Thyroid gland (tissue), 4 donors: Measurements from ENCODE around the gene GAK.

Experiments used
- CTCF ChIP-seq, 6 experiments: fragments of 200-600 bp in 3 of 6; fragments of 450-650 bp in 3 of 6; sonication (generic) in 3 of 6; IDR thresholded peaks; one replicate each; pipeline ENCODE4 v1.5.1; 2016 to 2019; ENCODE audit warnings: antibody characterized with exemption in 6 of 6, mild to moderate bottlenecking in 2 of 6, inconsistent platforms in 1 of 6, moderate library complexity in 1 of 6
- POLR2A ChIP-seq, 2 donors: fragments of 450-650 bp; IDR thresholded peaks; one replicate each; pipeline ENCODE4 v1.6.1; 2017; ENCODE audit warnings: antibody characterized with exemption in 2 of 2, mild to moderate bottlenecking in 2 of 2, moderate library complexity in 1 of 2

- TF ChIP-seq CTCF (IDR thresholded peaks at IDR 0.05) (no peak), POLR2A (IDR thresholded peaks at IDR 0.05) (no peak)
These were observed 106.2 kb downstream of the GAK start, which contains the start of gene CPLX1 for GRCh38 chr4:825971-826330.
